B cell (primary cell): Measurements from ENCODE around the gene LMX1B. TPM values are rescaled to one million over a fixed set of nuclear protein-coding genes. Genes with fewer than 3 reads are reported as not detected.
A peak's percentile ranks its signal among the peaks of the same experiment; 100 is the strongest.

Experiments used
- ATAC-seq: fragments of 200-7000 bp; cut with Tn5 transposase; one replicate; pipeline ENCODE4 v1.10.0; 2021; ENCODE audit warnings: low read depth, mild to moderate bottlenecking, moderate number of reproducible peaks, moderate library complexity
- CTCF ChIA-PET: fragments of 350-600 bp; sonication (Branson Sonifier 250); formaldehyde crosslinking; loops from one replicate; lab custom pipeline; 2021; ENCODE audit warnings: antibody characterized with exemption, inconsistent platforms; lab: Charles Lee
- POLR2A ChIA-PET: fragments of 350-600 bp; sonication (Branson Sonifier 250); formaldehyde crosslinking; loops from one replicate; lab custom pipeline; 2021; ENCODE audit warnings: antibody characterized with exemption; lab: Charles Lee
- DNase-seq: peaks from one replicate; pipeline ENCODE4 v3.0.0; 2013
- H2AFZ ChIP-seq: 2 replicates; pipeline ENCODE4 v1.6.1; 2012; ENCODE audit warnings: mild to moderate bottlenecking, low read depth, low read length; ENCODE audit not compliant: insufficient read depth, poor library complexity, severe bottlenecking
- H3K27ac ChIP-seq, 2 donors: 1 replicate in 1 of 2; 2 replicates in 1 of 2; pipeline ENCODE4 v1.5.1; 2012 to 2013; ENCODE audit warnings: low read length in 2 of 2, mild to moderate bottlenecking in 2 of 2, moderate library complexity in 1 of 2
- H3K27me3 ChIP-seq, 4 experiments: fragments of 200-600 bp in 1 of 4; sonication (generic) in 1 of 4; replicated peaks in 1 of 4; 1 replicate in 2 of 4; 2 replicates in 2 of 4; pipeline versions ENCODE4 v1.6.1 to v1.7.0; 2013 to 2016; ENCODE audit warnings: low read length in 3 of 4, mild to moderate bottlenecking in 2 of 4, mixed read lengths in 1 of 4, moderate library complexity in 1 of 4; ENCODE audit not compliant: insufficient read depth in 4 of 4, control insufficient read depth in 3 of 4; ENCODE audit errors: control extremely low read depth in 1 of 4
- H3K36me3 ChIP-seq, 2 experiments: replicated peaks in 1 of 2; 1 replicate in 1 of 2; 2 replicates in 1 of 2; pipeline versions ENCODE4 v1.6.1 to v1.7.1; 2013; ENCODE audit warnings: low read length in 1 of 2; ENCODE audit not compliant: insufficient read depth in 2 of 2, control insufficient read depth in 1 of 2; ENCODE audit errors: control extremely low read depth in 1 of 2, extremely low read depth in 1 of 2
- H3K4me1 ChIP-seq, 2 donors: fragments of 200-600 bp in 1 of 2; sonication (generic) in 1 of 2; 1 replicate in 1 of 2; 2 replicates in 1 of 2; pipeline versions ENCODE4 v1.5.1 to v1.6.1; 2013 to 2017; ENCODE audit warnings: low read length in 2 of 2; ENCODE audit not compliant: control insufficient read depth in 2 of 2, insufficient read depth in 2 of 2
- H3K4me2 ChIP-seq: replicated peaks from 2 replicates; pipeline ENCODE3; 2012; ENCODE audit warnings: mild to moderate bottlenecking, low read depth, low read length; ENCODE audit not compliant: poor library complexity, severe bottlenecking
- H3K4me3 ChIP-seq, 5 experiments: fragments of 200-600 bp in 1 of 5; sonication (generic) in 1 of 5; 1 replicate in 3 of 5; 2 replicates in 2 of 5; pipeline versions ENCODE4 v1.5.1 to v1.7.0; 2011 to 2016; ENCODE audit warnings: low read length in 4 of 5, mild to moderate bottlenecking in 4 of 5, low read depth in 2 of 5, control low read depth in 1 of 5, moderate library complexity in 1 of 5; ENCODE audit not compliant: insufficient read depth in 1 of 5; ENCODE audit errors: control extremely low read depth in 1 of 5, extremely low read depth in 1 of 5
- H3K79me2 ChIP-seq: fragments of 200-600 bp; sonication (generic); one replicate; pipeline ENCODE4 v1.6.0; 2016; ENCODE audit warnings: low read length; ENCODE audit not compliant: control insufficient read depth, insufficient read depth
- H3K9ac ChIP-seq: fragments of 200-600 bp; sonication (generic); 2 replicates; pipeline ENCODE4 v1.6.1; 2017; ENCODE audit warnings: mild to moderate bottlenecking, low read length, moderate library complexity
- H3K9me3 ChIP-seq, 3 donors: one replicate each; pipeline versions ENCODE4 v1.6.1 to v1.7.1; 2013; ENCODE audit warnings: low read length in 2 of 3; ENCODE audit not compliant: control insufficient read depth in 2 of 3, insufficient read depth in 1 of 3; ENCODE audit errors: control extremely low read depth in 1 of 3
- H4K20me1 ChIP-seq: 2 replicates; pipeline ENCODE4 v1.6.0; 2012; ENCODE audit warnings: mild to moderate bottlenecking, low read length; ENCODE audit not compliant: insufficient read depth, control insufficient read depth, poor library complexity, severe bottlenecking
- H3K27ac Mint-ChIP-seq: one replicate; pipeline ENCODE4 v1.8.0; 2021; ENCODE audit warnings: mixed read lengths
- H3K27me3 Mint-ChIP-seq: one replicate; pipeline ENCODE4 v1.8.0; 2021; ENCODE audit warnings: mixed read lengths
- H3K4me1 Mint-ChIP-seq: one replicate; pipeline ENCODE4 v1.8.0; 2021; ENCODE audit warnings: mixed read lengths
- H3K4me3 Mint-ChIP-seq: one replicate; pipeline ENCODE4 v1.8.0; 2021; ENCODE audit warnings: mixed read lengths
- H3K9me3 Mint-ChIP-seq: one replicate; pipeline ENCODE4 v1.8.0; 2022; ENCODE audit warnings: mixed read lengths; ENCODE audit not compliant: insufficient read depth
- EZH2 ChIP-seq: IDR thresholded peaks from 2 replicates; pipeline ENCODE4 v1.6.1; 2012; ENCODE audit warnings: borderline replicate concordance, low read depth, mild to moderate bottlenecking, moderate library complexity, low read length; ENCODE audit not compliant: insufficient read depth, poor library complexity, severe bottlenecking
- WGBS: methylation state at CpG from one replicate; pipeline ENCODE4 v1.1.5; 2013; ENCODE audit warnings: missing lambda C conversion rate; ENCODE audit not compliant: insufficient coverage; 5-methylcytosine and 5-hydroxymethylcytosine counted together
- intact Hi-C: fragments of 100-400 bp; cut with micrococcal nuclease; formaldehyde crosslinking; loops from one replicate; pipeline ENCODE4 v1.10.0; 2022
- polyA plus RNA-seq: library from polyadenylated mRNA; depleted of rRNA; stranded (reverse); fragments of >200 nt; gene quantifications from 2 replicates; pipeline ENCODE4 v1.2.3, GENCODE V29; 2012
- total RNA-seq, 2 donors: library from RNA; stranded (reverse); fragments of 120-200 nt in 1 of 2; gene quantifications; 1 replicate in 1 of 2; 2 replicates in 1 of 2; pipeline versions ENCODE4 v1.2.3 to v1.2.4, GENCODE V29; 2013 to 2022
- TF ChIP-seq, protein P1 (sequence below): fragments of 200-600 bp; IDR thresholded peaks from one replicate; pipeline ENCODE4 v1.8.0; 2022; ENCODE audit warnings: antibody characterized with exemption, mild to moderate bottlenecking

The LMX1B gene
- total and polyA plus RNA-seq, 2 donors (not counting 1 experiment from before 2014, with no cell fraction given), result not detected

- peaks cover 71% of the 10 kb centered on the region for H3K27me3 Mint-ChIP-seq
- POLR2A ChIA-PET, result no interaction called here
- Histone ChIP-seq H3K9ac (no peak overlapping the region), H3K27me3 (peaks cover 0 to 76% (median 20%) of the 10 kb centered on the region in 4 experiments), H3K36me3 (no peaks in the 10 kb centered on the region), H3K27ac (no peak overlapping the region), H2AFZ (no peak overlapping the region), H3K4me2 (peak overlapping the region; percentile 44), H4K20me1 (no peaks in the 10 kb centered on the region), H3K79me2 (no peaks in the 10 kb centered on the region), H3K4me1 (peaks cover 4 to 9% of the 10 kb centered on the region in 2 donors), H3K9me3 (no peaks in the 10 kb centered on the region), H3K4me3 (no peak overlapping the region)
- WGBS, result 7% methylated on average over 68 of the region's 69 CpGs
- no peaks in the 10 kb centered on the region for H3K9me3 Mint-ChIP-seq
- no peak for ATAC-seq
- peaks cover 4% of the 10 kb centered on the region for H3K4me1 Mint-ChIP-seq
- peak overlapping the region; percentile 46 for H3K4me3 Mint-ChIP-seq
- intact Hi-C loops, result no loop called here
- DNase-seq, result no peak
- H3K27ac Mint-ChIP-seq, result no peak overlapping the region
- CTCF ChIA-PET, result no interaction called here
- TF ChIP-seq, protein P1, sequence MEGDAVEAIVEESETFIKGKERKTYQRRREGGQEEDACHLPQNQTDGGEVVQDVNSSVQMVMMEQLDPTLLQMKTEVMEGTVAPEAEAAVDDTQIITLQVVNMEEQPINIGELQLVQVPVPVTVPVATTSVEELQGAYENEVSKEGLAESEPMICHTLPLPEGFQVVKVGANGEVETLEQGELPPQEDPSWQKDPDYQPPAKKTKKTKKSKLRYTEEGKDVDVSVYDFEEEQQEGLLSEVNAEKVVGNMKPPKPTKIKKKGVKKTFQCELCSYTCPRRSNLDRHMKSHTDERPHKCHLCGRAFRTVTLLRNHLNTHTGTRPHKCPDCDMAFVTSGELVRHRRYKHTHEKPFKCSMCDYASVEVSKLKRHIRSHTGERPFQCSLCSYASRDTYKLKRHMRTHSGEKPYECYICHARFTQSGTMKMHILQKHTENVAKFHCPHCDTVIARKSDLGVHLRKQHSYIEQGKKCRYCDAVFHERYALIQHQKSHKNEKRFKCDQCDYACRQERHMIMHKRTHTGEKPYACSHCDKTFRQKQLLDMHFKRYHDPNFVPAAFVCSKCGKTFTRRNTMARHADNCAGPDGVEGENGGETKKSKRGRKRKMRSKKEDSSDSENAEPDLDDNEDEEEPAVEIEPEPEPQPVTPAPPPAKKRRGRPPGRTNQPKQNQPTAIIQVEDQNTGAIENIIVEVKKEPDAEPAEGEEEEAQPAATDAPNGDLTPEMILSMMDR, result no peak
- TF ChIP-seq EZH2, result no peak
These were observed 69.4 kb downstream of the LMX1B start for GRCh38 chr9:126682928-126683697.

DNA sequence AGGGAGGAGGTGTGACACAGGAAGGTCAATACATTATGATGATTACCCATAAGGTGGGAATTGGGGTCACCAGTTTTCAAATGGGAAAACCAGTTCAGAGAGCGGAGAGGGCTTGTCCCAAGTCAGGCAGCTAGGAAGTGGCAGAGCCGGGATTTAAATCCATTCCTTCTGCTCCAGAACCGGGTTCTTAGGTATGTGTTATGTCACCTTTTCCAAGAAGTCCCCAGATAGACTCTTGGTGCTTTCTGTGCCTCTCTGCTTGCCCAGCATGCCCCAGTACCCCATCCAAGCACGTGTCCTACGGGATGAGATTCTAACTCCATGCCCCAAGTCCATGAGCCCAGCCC is 69.9 kb downstream of the LMX1B start:
- Histone ChIP-seq H2AFZ (no peak overlapping the region), H3K4me1 (peaks cover 4 to 9% of the 10 kb centered on the region in 2 donors)

More for the DNA sequence above, 69.9 kb downstream of the LMX1B start:
- TF ChIP-seq, protein P1, result no peak
- TF ChIP-seq EZH2, result no peak
- Mint-ChIP-seq H3K27me3 (peaks cover 67% of the 10 kb centered on the region), H3K9me3 (no peaks in the 10 kb centered on the region), H3K4me1 (peaks cover 4% of the 10 kb centered on the region), H3K4me3 (peak overlapping the region; percentile 46), H3K27ac (no peak overlapping the region)
- peak overlapping the region; percentile 44 for H3K4me2 ChIP-seq
- ChIA-PET POLR2A (no interaction called here), CTCF (no interaction called here)
- no peaks in the 10 kb centered on the region for H3K9me3 ChIP-seq
- H3K79me2 ChIP-seq, result no peaks in the 10 kb centered on the region
- intact Hi-C loops, result no loop called here
- H3K4me3 ChIP-seq, result no peak overlapping the region
- ATAC-seq, result no peak
- no peaks in the 10 kb centered on the region for H3K36me3 ChIP-seq
- 67% methylated on average over 5 of the region's 5 CpGs for WGBS
- peaks cover 0 to 80% (median 20%) of the 10 kb centered on the region in 4 experiments for H3K27me3 ChIP-seq
- H4K20me1 ChIP-seq, result no peaks in the 10 kb centered on the region
- H3K9ac ChIP-seq, result no peak overlapping the region
- no peak for DNase-seq
- no peak overlapping the region for H3K27ac ChIP-seq
